HT1080 (cell line): ENCODE data around the gene PPP1R1A. TPM values are rescaled to one million over a fixed set of nuclear protein-coding genes. Genes with fewer than 3 reads are reported as not detected.
A peak's percentile ranks its signal among the peaks of the same experiment; 100 is the strongest.

ENCODE experiments used
- DNase-seq: peaks from one replicate; pipeline ENCODE4 v3.0.0-alpha.2; 2015; ENCODE audit warnings: low read depth
- total RNA-seq: library from RNA; depleted of rRNA; stranded (reverse); fragments of >200 nt; shearing (Covaris generic); gene quantifications from 2 replicates; pipeline ENCODE4 v1.2.3, GENCODE V29; 2014

The PPP1R1A gene
- total RNA-seq, 1 experiment from 2014 or later, result not detected

- no peak for DNase-seq
Observed at GRCh38 chr12:54571193-54572188, 17.0 kb downstream of the PPP1R1A start.

DNA sequence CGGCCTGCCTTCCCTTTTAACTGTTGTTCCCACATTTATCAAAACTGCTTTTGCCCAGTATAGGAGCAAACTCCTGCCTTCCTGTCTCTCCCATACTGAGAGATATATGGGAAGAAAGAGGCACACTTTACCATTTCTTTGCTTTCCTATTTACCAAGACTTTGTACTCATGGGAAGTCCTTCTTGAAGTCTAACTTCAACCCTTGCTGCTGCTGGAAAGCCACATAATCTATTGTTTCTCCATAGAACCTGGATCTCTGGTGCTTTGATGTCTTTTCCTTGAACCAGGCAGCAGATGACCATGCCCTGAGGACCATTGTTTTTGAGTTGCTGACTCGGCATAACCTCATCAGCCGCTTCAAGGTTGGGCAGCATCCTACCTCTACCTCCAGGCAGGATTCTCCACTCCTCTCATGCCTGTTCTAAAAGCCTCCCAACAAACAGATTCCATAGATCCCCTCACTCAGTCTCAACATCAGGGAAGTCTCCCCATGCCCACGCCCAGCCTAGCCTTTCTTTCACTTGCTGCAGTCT, 18.4 kb downstream of the PPP1R1A start:
- no peak for DNase-seq

DNA sequence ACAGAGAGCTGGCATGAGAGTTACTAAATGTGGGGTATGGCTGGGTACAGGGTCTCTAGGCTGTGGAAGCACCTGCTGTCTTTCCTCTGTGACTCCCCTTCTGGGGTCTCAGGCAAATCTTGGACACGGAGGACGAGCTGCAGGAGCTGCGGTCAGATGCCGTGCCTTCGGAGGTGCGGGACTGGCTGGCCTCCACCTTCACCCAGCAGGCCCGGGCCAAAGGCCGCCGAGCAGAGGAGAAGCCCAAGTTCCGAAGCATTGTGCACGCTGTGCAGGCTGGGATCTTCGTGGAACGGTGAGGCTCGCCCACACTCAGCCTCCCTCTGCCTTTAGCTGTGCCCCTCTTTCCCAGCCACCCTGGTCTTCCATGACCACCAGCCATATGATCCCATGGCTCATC, 19.4 kb downstream of the PPP1R1A start:
- no peak for DNase-seq

DNA sequence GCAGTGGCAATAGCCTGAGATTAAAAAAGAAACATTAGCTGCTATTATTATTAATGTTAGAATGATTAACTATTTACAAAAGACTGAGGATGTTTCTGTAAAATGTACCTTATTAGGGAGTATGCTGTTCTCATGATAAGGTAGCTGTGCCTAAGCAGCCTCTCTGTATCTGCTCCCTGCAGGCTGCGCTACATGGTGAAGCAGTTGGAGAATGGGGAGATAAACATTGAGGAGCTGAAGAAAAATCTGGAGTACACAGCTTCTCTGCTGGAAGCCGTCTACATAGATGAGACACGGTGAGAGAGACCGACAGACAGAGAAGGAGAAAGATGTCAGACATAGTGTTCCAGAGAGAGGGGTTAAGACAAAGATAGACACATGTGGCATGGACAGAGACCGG, 21.7 kb downstream of the PPP1R1A start:
- DNase-seq, result no peak

GRCh38 chr12:54565986-54566544, 22.4 kb downstream of the PPP1R1A start:
- no peak for DNase-seq

GRCh38 chr12:54565310-54565985, 23.0 kb downstream of the PPP1R1A start:
- DNase-seq, result no peak

- DNase-seq, result no peak
Observed at GRCh38 chr12:54564768-54565167, 23.7 kb downstream of the PPP1R1A start.

GRCh38 chr12:54563787-54564186, 24.7 kb downstream of the PPP1R1A start:
- no peak for DNase-seq

GRCh38 chr12:54562750-54563356, 25.6 kb downstream of the PPP1R1A start:
- no peak for DNase-seq

GRCh38 chr12:54561164-54561563, 27.3 kb downstream of the PPP1R1A start:
- DNase-seq, result no peak

GRCh38 chr12:54560374-54560858, 28.0 kb downstream of the PPP1R1A start:
- peak; percentile 61 for DNase-seq

GRCh38 chr12:54558759-54559158, 29.7 kb downstream of the PPP1R1A start:
- no peak for DNase-seq

GRCh38 chr12:54558311-54558710, 30.1 kb downstream of the PPP1R1A start:
- DNase-seq, result no peak

- DNase-seq, result no peak
Observed at GRCh38 chr12:54555670-54556257, 32.7 kb downstream of the PPP1R1A start.

- DNase-seq, result no peak
Observed at GRCh38 chr12:54549774-54550451, 38.5 kb downstream of the PPP1R1A start.

DNA sequence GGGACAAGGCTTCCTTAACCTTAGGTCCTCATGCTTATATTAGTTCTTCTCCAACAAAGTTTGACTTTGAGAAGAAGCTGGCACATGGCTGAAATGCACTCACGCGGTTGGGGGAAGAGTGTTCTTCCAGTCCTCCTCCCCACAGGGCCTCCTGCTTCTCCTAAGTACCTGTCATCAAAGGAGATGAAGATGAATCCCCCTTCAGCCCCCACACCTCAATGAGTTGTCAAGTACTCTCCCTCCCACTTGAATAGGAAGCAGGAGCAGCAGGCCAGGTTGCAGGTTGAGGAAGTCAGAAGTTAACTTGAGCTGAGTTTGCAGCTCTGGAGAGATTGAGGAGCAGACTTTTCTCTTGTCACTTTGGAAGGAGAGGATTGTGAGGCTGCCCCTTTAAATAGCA, 41.9 kb downstream of the PPP1R1A start:
- no peak for DNase-seq

DNA sequence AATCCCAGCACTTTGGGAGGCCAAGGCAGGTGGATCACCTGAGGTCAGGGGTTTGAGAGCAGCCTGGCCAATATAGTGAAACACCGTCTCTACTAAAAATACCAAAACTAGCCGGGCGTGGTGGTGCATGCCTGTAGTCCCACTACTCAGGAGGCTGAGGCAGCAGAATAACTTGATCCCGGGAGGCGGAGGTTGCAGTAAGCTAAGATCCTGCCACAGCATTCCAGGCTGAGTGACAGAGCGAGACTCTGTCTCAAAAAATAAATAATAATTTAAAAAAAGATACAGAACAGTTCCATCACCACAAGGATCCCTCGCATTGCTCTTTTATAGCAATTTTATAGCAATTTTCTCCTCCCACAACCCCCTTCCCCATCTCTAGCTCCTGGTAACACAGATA, 43.7 kb downstream of the PPP1R1A start:
- no peak for DNase-seq

DNA sequence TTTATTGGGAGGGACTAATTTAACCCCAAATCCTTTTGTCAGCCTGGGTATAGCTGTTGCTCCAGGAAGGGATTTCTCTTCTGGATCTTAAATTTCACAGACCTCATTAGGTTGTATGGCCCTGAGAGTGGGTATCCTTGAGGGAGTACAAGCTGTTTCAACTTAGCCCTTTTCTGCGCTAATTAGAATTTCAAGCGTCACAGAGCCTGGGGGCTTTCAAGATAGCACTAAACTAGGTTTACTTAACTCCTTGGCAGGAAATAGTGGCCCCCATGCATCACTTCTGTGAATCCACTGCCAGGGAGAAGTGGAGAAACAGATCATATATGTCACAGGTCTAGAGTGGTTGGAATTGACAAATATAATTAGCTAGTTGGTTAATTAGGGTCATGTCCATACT, 44.9 kb downstream of the PPP1R1A start:
- DNase-seq, result no peak

GRCh38 chr12:54541751-54542290, 46.6 kb downstream of the PPP1R1A start:
- no peak for DNase-seq

- DNase-seq, result no peak
Observed at GRCh38 chr12:54538136-54538700, 50.2 kb downstream of the PPP1R1A start.
